Activated naive CD8-positive, alpha-beta T cell treated with anti-CD3 and anti-CD28 coated beads, Interleukin-2, amount 50 U/mL, for 24 hours (primary cell): Measurements from ENCODE around the gene DOCK8.
"Not testable (repeated sequence)": the region's sequence is repeated elsewhere in the genome, so short reads cannot be mapped to it uniquely, and the experiment has no call there.

Source experiments
- ATAC-seq: fragments of 150-1000 bp; cut with Tn5 transposase; one replicate; pipeline ENCODE4 v1.10.0; 2021
- DNase-seq: peaks from one replicate; pipeline ENCODE4 v3.0.0; 2021
- H3K27ac Mint-ChIP-seq: one replicate; pipeline ENCODE4 v1.8.0; 2021; ENCODE audit warnings: mild to moderate bottlenecking, mixed read lengths
- H3K27me3 Mint-ChIP-seq: one replicate; pipeline ENCODE4 v1.8.0; 2021; ENCODE audit warnings: mixed read lengths
- H3K36me3 Mint-ChIP-seq: one replicate; pipeline ENCODE4 v1.8.0; 2021; ENCODE audit warnings: low read depth, mixed read lengths
- H3K4me1 Mint-ChIP-seq: one replicate; pipeline ENCODE4 v1.8.0; 2021; ENCODE audit warnings: mixed read lengths
- H3K4me3 Mint-ChIP-seq: one replicate; pipeline ENCODE4 v1.8.0; 2021; ENCODE audit warnings: mild to moderate bottlenecking, moderate library complexity, mixed read lengths
- H3K9me3 Mint-ChIP-seq: one replicate; pipeline ENCODE4 v1.8.0; 2021; ENCODE audit warnings: mixed read lengths

Gene DOCK8

DNA sequence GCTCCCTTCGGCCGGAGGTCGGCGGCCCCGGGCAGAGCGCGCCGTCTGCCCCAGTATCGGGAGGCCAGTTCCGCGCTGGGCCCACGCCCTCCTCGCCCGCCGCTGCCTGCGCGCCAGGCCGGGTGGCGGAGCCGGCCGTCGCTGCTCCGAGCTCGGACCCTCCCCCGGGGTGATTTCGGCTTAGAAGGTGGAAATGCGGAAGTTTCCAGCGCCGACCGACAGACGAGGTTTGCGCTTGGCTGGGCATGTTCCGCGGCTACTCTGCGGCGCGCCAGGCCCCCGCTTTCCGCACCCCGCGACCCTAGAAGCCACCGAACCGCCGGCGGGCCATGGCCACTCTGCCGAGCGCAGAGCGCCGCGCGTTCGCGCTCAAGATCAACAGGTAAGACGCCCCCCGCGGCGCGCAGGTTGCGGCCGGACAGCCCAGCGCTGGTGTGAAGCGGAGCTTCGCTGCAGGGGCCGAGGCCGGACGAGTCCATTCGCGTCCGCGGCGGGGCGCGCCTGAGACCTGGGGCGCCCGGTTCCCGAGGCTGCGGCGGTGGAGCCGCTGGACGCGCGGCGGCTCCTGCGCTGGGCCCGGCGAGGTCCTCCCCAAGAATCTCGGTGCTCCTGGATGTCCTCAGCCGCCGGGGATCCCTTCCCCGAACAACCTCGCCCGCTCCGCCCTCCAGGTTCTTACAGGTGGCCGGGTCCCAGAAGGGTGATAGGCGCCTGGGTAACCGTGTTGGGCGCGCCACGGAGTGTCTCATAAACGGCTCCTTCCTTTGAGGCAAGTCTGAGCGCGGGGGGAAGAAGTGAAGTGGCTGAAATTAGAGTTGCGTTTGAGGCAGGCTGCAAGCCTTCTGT is at the start of gene DOCK8:
DOCK8 (plus strand) TSS at position 218 of the 846 bp plus-strand sequence; CDS start at position 330, 112 bp downstream.
- H3K4me3 Mint-ChIP-seq, result peak within 1 kb of the TSS; percentile 77
- no peaks in the 10 kb centered on the region for H3K36me3 Mint-ChIP-seq
- ATAC-seq (peak; percentile 90), DNase-seq (peak; percentile 72)
- no peaks in the 10 kb centered on the region for H3K27me3 Mint-ChIP-seq
- H3K4me1 Mint-ChIP-seq, result peaks cover 17% of the 10 kb centered on the region
- peak within 1 kb of the TSS; percentile 40 for H3K27ac Mint-ChIP-seq
- no peaks in the 10 kb centered on the region for H3K9me3 Mint-ChIP-seq

DNA sequence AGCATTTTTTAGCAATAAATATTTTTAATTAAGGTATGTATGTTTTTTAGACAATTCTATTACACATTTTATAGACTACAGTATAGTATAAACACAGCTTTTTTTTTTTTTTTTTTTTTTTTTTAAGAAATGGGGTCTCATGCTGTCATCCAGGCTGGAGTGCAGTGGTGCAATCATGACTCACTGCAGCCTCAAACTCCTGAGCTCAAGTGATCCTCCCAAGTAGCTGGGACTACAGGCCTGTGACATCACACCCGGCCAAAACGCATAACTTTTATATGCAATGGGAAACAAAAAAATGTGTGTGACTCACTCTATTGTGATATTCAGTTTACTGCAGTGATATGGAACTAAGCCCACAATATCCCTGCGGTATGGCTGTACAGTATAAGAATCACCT is 44.9 kb upstream of the DOCK8 start:
- not testable (repeated sequence) for H3K36me3 Mint-ChIP-seq, H3K4me1 Mint-ChIP-seq, H3K4me3 Mint-ChIP-seq, H3K9me3 Mint-ChIP-seq, DNase-seq, H3K27me3 Mint-ChIP-seq, ATAC-seq, H3K27ac Mint-ChIP-seq

DNA sequence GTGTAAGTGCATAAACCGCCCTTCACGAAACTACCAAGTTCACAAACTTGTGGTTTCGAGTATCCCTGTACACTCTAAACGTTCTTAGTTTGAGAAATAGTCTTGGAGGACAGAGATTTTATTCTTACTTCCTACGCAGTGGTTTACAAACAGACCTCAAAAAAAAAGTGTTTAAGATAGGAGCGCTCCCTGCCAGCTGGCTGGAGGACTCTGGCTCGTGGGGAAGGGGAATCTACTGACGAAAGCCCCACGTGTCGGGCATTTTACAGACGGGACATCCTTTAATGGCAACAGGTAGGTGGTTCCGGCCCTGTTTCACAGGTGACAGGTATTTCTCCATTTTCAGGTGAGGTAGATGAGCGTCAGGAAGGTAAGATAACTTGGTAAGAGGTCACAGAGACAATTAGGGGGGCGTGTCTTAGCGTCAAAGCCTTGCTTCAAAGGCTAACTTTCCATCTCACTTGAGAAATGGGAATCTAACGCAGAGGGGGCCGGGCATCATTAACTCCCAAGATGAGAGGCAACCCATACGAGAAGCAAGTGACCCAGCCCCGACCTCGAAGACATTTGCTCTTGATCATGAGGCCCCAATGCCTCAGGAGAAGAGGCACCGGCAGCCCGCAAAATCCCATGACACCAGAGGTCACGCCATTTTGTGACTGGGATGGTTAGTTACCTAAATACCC is 36.4 kb upstream of the DOCK8 start:
- DNase-seq, result peak; percentile 3
- H3K27me3 Mint-ChIP-seq, ATAC-seq, H3K4me1 Mint-ChIP-seq, H3K36me3 Mint-ChIP-seq, H3K9me3 Mint-ChIP-seq: not testable (repeated sequence)
- Mint-ChIP-seq H3K27ac (peak overlapping the region; percentile 90), H3K4me3 (peak overlapping the region; percentile 85)

DNA sequence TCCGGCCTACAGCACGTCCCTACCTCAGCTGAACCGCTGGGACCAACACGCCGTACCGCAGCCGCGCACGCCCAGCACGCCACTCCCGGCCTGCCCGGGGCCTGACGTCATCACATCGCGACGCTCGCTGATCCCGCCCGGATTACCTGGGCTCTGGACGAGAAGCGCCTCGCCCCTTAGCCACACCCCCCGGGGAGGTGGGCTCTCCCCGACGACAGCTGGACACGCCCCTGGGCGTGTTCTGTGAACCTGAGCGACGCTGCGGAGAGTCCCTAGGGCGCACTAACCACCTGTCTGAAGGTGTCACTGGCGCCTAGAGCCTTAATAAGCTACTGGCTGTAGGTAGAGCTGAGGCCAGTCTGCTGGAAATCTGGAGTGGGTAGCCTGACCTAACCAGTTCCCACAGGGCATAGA is 35.7 kb upstream of the DOCK8 start, which contains the start of gene ZNG1A:
ZNG1A (minus strand) TSS at position 87 of the 414 bp plus-strand sequence. CDS start 87 bp downstream, outside the sequence.
- peak within 1 kb of the TSS; percentile 90 for H3K27ac Mint-ChIP-seq
- not testable (repeated sequence) for H3K4me1 Mint-ChIP-seq, H3K36me3 Mint-ChIP-seq, ATAC-seq, H3K9me3 Mint-ChIP-seq, H3K27me3 Mint-ChIP-seq
- peak within 1 kb of the TSS; percentile 85 for H3K4me3 Mint-ChIP-seq
- DNase-seq, result peak; percentile 69

DNA sequence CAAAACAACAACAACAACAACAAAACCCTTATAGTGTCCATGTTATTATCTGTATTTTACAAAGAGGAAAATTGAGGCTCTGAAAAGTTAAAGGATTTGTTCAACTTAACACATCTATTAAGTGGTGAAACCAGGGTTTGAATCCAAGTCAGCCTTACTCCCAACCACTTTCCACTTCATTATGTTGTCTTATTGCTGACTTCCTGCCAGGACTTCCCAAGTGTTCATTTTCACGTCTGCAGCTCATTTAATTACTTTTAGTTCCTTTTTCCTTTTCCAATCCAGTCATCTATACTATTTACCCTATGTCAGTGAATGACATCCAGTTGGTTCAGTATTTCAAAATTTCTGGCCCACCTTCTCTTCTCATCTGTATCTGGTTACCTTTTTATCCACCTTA is 15.1 kb upstream of the DOCK8 start:
- not testable (repeated sequence) for ATAC-seq, H3K27ac Mint-ChIP-seq, H3K9me3 Mint-ChIP-seq, H3K27me3 Mint-ChIP-seq, H3K4me1 Mint-ChIP-seq, H3K36me3 Mint-ChIP-seq, DNase-seq, H3K4me3 Mint-ChIP-seq

GRCh38 chr9:206481-206880 is 8.2 kb upstream of the DOCK8 start:
- H3K27ac Mint-ChIP-seq, result no peak overlapping the region
- no peaks in the 10 kb centered on the region for H3K4me1 Mint-ChIP-seq
- no peak overlapping the region for H3K4me3 Mint-ChIP-seq
- H3K36me3 Mint-ChIP-seq, result no peaks in the 10 kb centered on the region
- peaks cover 4% of the 10 kb centered on the region for H3K27me3 Mint-ChIP-seq
- no peaks in the 10 kb centered on the region for H3K9me3 Mint-ChIP-seq
- no peak for DNase-seq
- ATAC-seq, result no peak

- Mint-ChIP-seq H3K36me3 (no peaks in the 10 kb centered on the region), H3K4me3 (no peak overlapping the region), H3K4me1 (peaks cover 2% of the 10 kb centered on the region), H3K27me3 (peaks cover 2% of the 10 kb centered on the region), H3K9me3 (no peaks in the 10 kb centered on the region), H3K27ac (no peak overlapping the region)
- ATAC-seq, result no peak
- DNase-seq, result no peak
Observed at GRCh38 chr9:209143-209758, 5.4 kb upstream of the DOCK8 start.

GRCh38 chr9:211036-211435 is 3.6 kb upstream of the DOCK8 start:
- H3K4me3 Mint-ChIP-seq, result no peak overlapping the region
- no peaks in the 10 kb centered on the region for H3K9me3 Mint-ChIP-seq
- peaks cover 10% of the 10 kb centered on the region for H3K4me1 Mint-ChIP-seq
- no peak for ATAC-seq
- H3K36me3 Mint-ChIP-seq, result no peaks in the 10 kb centered on the region
- no peak overlapping the region for H3K27ac Mint-ChIP-seq
- no peak for DNase-seq
- peaks cover 2% of the 10 kb centered on the region for H3K27me3 Mint-ChIP-seq

GRCh38 chr9:211557-211956 is 3.1 kb upstream of the DOCK8 start:
- Mint-ChIP-seq H3K9me3 (no peaks in the 10 kb centered on the region), H3K36me3 (no peaks in the 10 kb centered on the region), H3K4me1 (peaks cover 11% of the 10 kb centered on the region), H3K4me3 (no peak overlapping the region), H3K27ac (no peak overlapping the region), H3K27me3 (peaks cover 2% of the 10 kb centered on the region)
- DNase-seq, result no peak
- ATAC-seq, result no peak

DNA sequence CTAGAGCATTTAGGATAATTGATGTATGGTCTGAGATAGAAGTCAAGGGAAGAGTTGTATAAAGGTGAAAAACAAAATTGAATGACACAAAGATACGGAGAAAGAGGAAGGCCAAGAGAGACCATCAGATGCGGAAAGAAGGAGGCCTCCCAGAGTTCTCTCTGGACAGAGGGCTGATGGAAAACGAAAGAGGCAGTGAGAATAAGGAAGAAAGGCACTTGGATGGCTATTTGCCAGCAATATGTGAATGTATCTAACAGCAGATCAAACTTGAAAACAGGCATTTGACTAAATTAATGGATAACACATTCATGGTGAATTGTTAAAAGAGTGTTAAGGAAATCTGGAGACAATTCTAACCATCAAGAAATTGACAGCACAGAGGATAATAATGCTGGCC is 2.4 kb upstream of the DOCK8 start:
- DNase-seq (no peak), ATAC-seq (no peak)
- peaks cover 16% of the 10 kb centered on the region for H3K4me1 Mint-ChIP-seq
- H3K4me3 Mint-ChIP-seq, result no peak overlapping the region
- H3K27ac Mint-ChIP-seq, result no peak overlapping the region
- peaks cover 2% of the 10 kb centered on the region for H3K27me3 Mint-ChIP-seq
- no peaks in the 10 kb centered on the region for H3K9me3 Mint-ChIP-seq
- no peaks in the 10 kb centered on the region for H3K36me3 Mint-ChIP-seq

DNA sequence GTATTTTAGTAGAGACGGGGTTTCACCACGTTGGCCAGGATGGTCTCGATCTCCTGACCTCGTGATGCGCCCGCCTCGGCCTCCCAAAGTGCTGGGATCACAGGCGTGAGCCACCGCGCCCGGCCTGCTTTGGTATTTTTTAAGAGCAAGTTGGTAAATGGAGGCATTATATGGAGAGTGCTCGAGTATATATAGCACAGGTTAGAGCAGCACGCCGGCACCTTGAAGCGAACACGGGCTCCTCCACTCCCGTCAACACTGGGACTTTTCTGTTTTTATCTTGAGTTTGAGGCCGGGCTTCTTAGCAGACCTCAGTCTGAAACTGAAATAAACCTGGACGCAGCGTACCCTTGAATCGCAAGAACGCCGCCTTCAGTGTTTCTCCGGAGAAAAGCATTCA is 764 bp upstream of the DOCK8 start:
- ATAC-seq, H3K27me3 Mint-ChIP-seq, H3K9me3 Mint-ChIP-seq, DNase-seq, H3K27ac Mint-ChIP-seq, H3K36me3 Mint-ChIP-seq: not testable (repeated sequence)
- peaks cover 17% of the 10 kb centered on the region for H3K4me1 Mint-ChIP-seq
- H3K4me3 Mint-ChIP-seq, result peak overlapping the region; percentile 77

GRCh38 chr9:214351-214647 is 366 bp upstream of the DOCK8 start:
- Mint-ChIP-seq H3K27ac (peak overlapping the region; percentile 40), H3K36me3 (no peaks in the 10 kb centered on the region), H3K27me3 (no peaks in the 10 kb centered on the region), H3K9me3 (no peaks in the 10 kb centered on the region), H3K4me1 (peaks cover 17% of the 10 kb centered on the region), H3K4me3 (peak overlapping the region; percentile 77)
- ATAC-seq (no peak), DNase-seq (no peak)

GRCh38 chr9:215631-216155 is 1.0 kb downstream of the DOCK8 start:
- H3K27ac Mint-ChIP-seq, result no peak overlapping the region

DNA sequence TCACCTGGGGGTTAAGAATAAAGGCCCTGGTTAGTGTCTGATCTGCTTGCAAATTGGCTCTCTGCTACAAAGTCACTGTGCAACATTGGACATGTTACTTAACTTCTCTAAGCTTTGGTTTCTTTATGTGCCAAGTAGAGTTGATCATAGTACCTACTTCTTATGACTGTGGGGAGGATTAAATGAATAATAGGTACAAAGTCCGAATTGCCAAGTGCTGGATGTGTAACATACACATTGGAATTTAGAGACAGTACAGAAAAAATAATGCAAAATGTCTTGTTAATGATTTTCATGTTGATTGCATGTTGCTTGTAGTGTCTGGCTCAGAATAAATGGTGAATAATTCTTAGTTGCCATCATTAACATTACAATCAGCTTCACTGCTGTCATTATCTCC is 2.2 kb downstream of the DOCK8 start:
- no peaks in the 10 kb centered on the region for H3K36me3 Mint-ChIP-seq
- no peaks in the 10 kb centered on the region for H3K27me3 Mint-ChIP-seq
- peaks cover 20% of the 10 kb centered on the region for H3K4me1 Mint-ChIP-seq
- no peak overlapping the region for H3K27ac Mint-ChIP-seq
- ATAC-seq (no peak), DNase-seq (no peak)
- no peak overlapping the region for H3K4me3 Mint-ChIP-seq
- H3K9me3 Mint-ChIP-seq, result no peaks in the 10 kb centered on the region

More at GRCh38 chr9:215631-216155, 1.0 kb downstream of the DOCK8 start:
- peaks cover 20% of the 10 kb centered on the region for H3K4me1 Mint-ChIP-seq
- H3K36me3 Mint-ChIP-seq, result no peaks in the 10 kb centered on the region
- DNase-seq (no peak), ATAC-seq (no peak)
- H3K4me3 Mint-ChIP-seq, result peak overlapping the region; percentile 77
- H3K9me3 Mint-ChIP-seq, result no peaks in the 10 kb centered on the region
- H3K27me3 Mint-ChIP-seq, result no peaks in the 10 kb centered on the region

- ATAC-seq, result no peak
Observed at GRCh38 chr9:217950-218349, 3.3 kb downstream of the DOCK8 start.

More at GRCh38 chr9:217950-218349, 3.3 kb downstream of the DOCK8 start:
- H3K4me3 Mint-ChIP-seq, result no peak overlapping the region
- no peak overlapping the region for H3K27ac Mint-ChIP-seq
- DNase-seq, result no peak
- no peaks in the 10 kb centered on the region for H3K36me3 Mint-ChIP-seq
- no peaks in the 10 kb centered on the region for H3K9me3 Mint-ChIP-seq
- H3K27me3 Mint-ChIP-seq, result no peaks in the 10 kb centered on the region
- H3K4me1 Mint-ChIP-seq, result peaks cover 29% of the 10 kb centered on the region
